Pancreas (tissue), 10 donors: ENCODE data around the gene PLEKHM3. TPM values are rescaled to one million over a fixed set of nuclear protein-coding genes. Genes with fewer than 3 reads are reported as not detected.
"Not testable (repeated sequence)": the region's sequence is repeated elsewhere in the genome, so short reads cannot be mapped to it uniquely, and the experiment has no call there.

Experiments
- ATAC-seq, 4 donors: fragments of 200-7000 bp; cut with Tn5 transposase; one replicate each; pipeline versions ENCODE4 v1.8.0 to v1.9.1; 2020; ENCODE audit warnings: mild to moderate bottlenecking in 4 of 4, moderate library complexity in 4 of 4
- DNase-seq, 6 donors: peaks; one replicate each; pipeline ENCODE4 v3.0.0-alpha.2; 2020
- FAIRE-seq: peaks from 2 replicates; lab custom pipeline; 2012; peaks lifted over from hg19 to GRCh38; lab: Jason Lieb, UNC
- H3K27ac ChIP-seq, 4 donors: fragments of 200-600 bp; sonication (generic); 1 replicate in 3 of 4; 2 replicates in 1 of 4; pipeline versions ENCODE4 v1.5.0 to v1.8.0; 2020
- H3K27me3 ChIP-seq, 4 donors: fragments of 200-600 bp; one replicate each; pipeline ENCODE4 v1.8.0; 2021
- H3K36me3 ChIP-seq, 3 donors: fragments of 200-600 bp; sonication (generic) in 1 of 3; one replicate each; pipeline versions ENCODE4 v1.5.0 to v1.8.0; 2020 to 2021
- H3K4me1 ChIP-seq, 3 donors: fragments of 200-600 bp; one replicate each; pipeline ENCODE4 v1.8.0; 2021
- H3K4me3 ChIP-seq, 4 donors: fragments of 200-600 bp; sonication (generic) in 2 of 4; one replicate each; pipeline versions ENCODE4 v1.5.0 to v1.8.0; 2020 to 2021
- H3K9me3 ChIP-seq, 4 donors: fragments of 200-600 bp; one replicate each; pipeline ENCODE4 v1.8.0; 2021
- CTCF ChIP-seq, 4 donors: fragments of 200-600 bp; sonication (generic) in 3 of 4; IDR thresholded peaks; one replicate each; pipeline versions ENCODE4 v1.5.0 to v1.8.0; 2021; ENCODE audit warnings: antibody characterized with exemption in 4 of 4
- WGBS, 2 donors: extraction: QIAGEN DNeasy Blood & Tissue Kit; methylation state at CpG; one replicate each; pipeline ENCODE4 v1.1.7; 2013; 5-methylcytosine and 5-hydroxymethylcytosine counted together
- intact Hi-C, 3 donors: fragments of 100-400 bp; cut with DNase I; formaldehyde crosslinking; loops; one replicate each; pipeline versions ENCODE4 v1.11.1 to v1.14.2; 2022
- polyA plus RNA-seq, 2 donors: library from polyadenylated mRNA; stranded (reverse); fragments of 200-250 nt; gene quantifications; one replicate each; pipeline ENCODE4 v1.2.3, GENCODE V29; 2013
- total RNA-seq, 6 donors: library from RNA; stranded (reverse); fragmentation: NEBNext Ultra II Directional in 4 of 6; extraction: Animal tissue kit (Norgen Biotek cat#: 25700) in 4 of 6; gene quantifications; one replicate each; pipeline versions ENCODE4 v1.2.1 to v1.2.4, GENCODE V29; 2021 to 2023
- donor health status: healthy with polysubstance abuse.
- donor health status: DM: no; HTN: no; CAD: no; lungs with moderate emphysema.
- donor health status: DM: no; HTN: no; CAD: no.
- donor health status: control.
- donor health status: control.
- donor health status: Bipolar disorder and iron deficiency.
- donor health status: DM: yes; HTN: yes; CAD: no.
- donor health status: DM: no; HTN: no; CAD: no.
- donor health status: DM: no; HTN: no; CAD: no.
- donor health status: DM: yes; HTN: yes; CAD: no.

The PLEKHM3 gene
- total and polyA plus RNA-seq, 8 donors = 3.0 to 10.2 (median 5.4) TPM

- 37 to 40% methylated on average over 7 of the region's 7 CpGs for WGBS, 2 donors
- no peaks in the 10 kb centered on the region for H3K4me1 ChIP-seq
- H3K27ac ChIP-seq = no peak overlapping the region
- no peaks in the 10 kb centered on the region for H3K9me3 ChIP-seq
- H3K4me3 ChIP-seq = no peak overlapping the region
- intact Hi-C loops = loop anchor here in 1 of 3 donors (10.0 kb wide), 1 partner anchor 287 kb away; no protein-coding TSS in a partner anchor
- no peak for FAIRE-seq
- H3K27me3 ChIP-seq = no peaks in the 10 kb centered on the region
- no peak for DNase-seq
- no peaks in the 10 kb centered on the region for H3K36me3 ChIP-seq
- TF ChIP-seq CTCF (IDR thresholded peaks at IDR 0.05) = no peak
- peak in 1 of 4 donors; percentile 25 for ATAC-seq
Observed at GRCh38 chr2:208031608-208032019, 6.3 kb upstream of the PLEKHM3 start.

GRCh38 chr2:208025814-208026184 is 472 bp upstream of the PLEKHM3 start:
- no peak for TF ChIP-seq CTCF (IDR thresholded peaks at IDR 0.05)
- Histone ChIP-seq H3K27me3 (no peaks in the 10 kb centered on the region), H3K36me3 (no peaks in the 10 kb centered on the region), H3K4me1 (peaks cover 0 to 20% (median 9%) of the 10 kb centered on the region in 3 donors), H3K27ac (peak overlapping the region; percentile 45 to 83 (median 67)), H3K9me3 (no peaks in the 10 kb centered on the region), H3K4me3 (peak overlapping the region; percentile 54 to 77 (median 64))
- DNase-seq = no peak
- intact Hi-C loops = no loop called here
- ATAC-seq = peak; percentile 2 to 20 (median 12)
- WGBS, 2 donors = 60% methylated on average over 10 of the region's 10 CpGs
- FAIRE-seq = no peak

GRCh38 chr2:208024091-208024490 is 1.2 kb downstream of the PLEKHM3 start:
- ATAC-seq (no peak), DNase-seq (no peak), FAIRE-seq (no peak)
- H3K27ac ChIP-seq = no peak overlapping the region
- no peaks in the 10 kb centered on the region for H3K9me3 ChIP-seq
- no peaks in the 10 kb centered on the region for H3K27me3 ChIP-seq
- 95 to 96% methylated on average over 3 of the region's 3 CpGs for WGBS, 2 donors
- H3K4me1 ChIP-seq = peaks cover 0 to 20% (median 9%) of the 10 kb centered on the region in 3 donors
- intact Hi-C loops = no loop called here
- TF ChIP-seq CTCF (IDR thresholded peaks at IDR 0.05) = no peak
- H3K36me3 ChIP-seq = no peaks in the 10 kb centered on the region
- peak overlapping the region in 1 of 4 donors; percentile 54 for H3K4me3 ChIP-seq

- 66 to 70% methylated on average over 2 of the region's 2 CpGs for WGBS, 2 donors
- intact Hi-C loops = no loop called here
- DNase-seq (no peak), FAIRE-seq (no peak), ATAC-seq (no peak)
- Histone ChIP-seq H3K27me3 (no peaks in the 10 kb centered on the region), H3K9me3 (no peaks in the 10 kb centered on the region), H3K36me3 (no peaks in the 10 kb centered on the region), H3K27ac (no peak overlapping the region), H3K4me3 (no peak overlapping the region), H3K4me1 (peaks cover 0 to 21% (median 19%) of the 10 kb centered on the region in 3 donors)
- no peak for TF ChIP-seq CTCF (IDR thresholded peaks at IDR 0.05)
Observed at GRCh38 chr2:208020253-208020652, 5.1 kb downstream of the PLEKHM3 start.

- DNase-seq, H3K9me3 ChIP-seq, H3K27ac ChIP-seq, intact Hi-C loops, H3K27me3 ChIP-seq, ATAC-seq, H3K36me3 ChIP-seq, H3K4me3 ChIP-seq, FAIRE-seq: not testable (repeated sequence)
- peaks cover 0 to 22% (median 18%) of the 10 kb centered on the region in 3 donors for H3K4me1 ChIP-seq
- 84 to 91% methylated on average over 5 of the region's 5 CpGs for WGBS, 2 donors
Observed at GRCh38 chr2:208018124-208018712, 7.1 kb downstream of the PLEKHM3 start.
